H9 (cell line): ENCODE measurements around the gene NPNT. TPM values are rescaled to one million over a fixed set of nuclear protein-coding genes. Genes with fewer than 3 reads are reported as not detected.

ENCODE experiments used
- DNase-seq: peaks from one replicate; pipeline ENCODE4 v3.0.0-alpha.2; 2017
- H2AFZ ChIP-seq: one replicate; pipeline ENCODE4 v1.6.1; 2013; ENCODE audit warnings: mild to moderate bottlenecking, low read length, control low read depth, moderate library complexity
- H2AK5ac ChIP-seq: 2 replicates; pipeline ENCODE4 v1.6.1; 2013; ENCODE audit warnings: low read length, control low read depth, mixed read lengths; ENCODE audit not compliant: insufficient read length
- H2BK120ac ChIP-seq: one replicate; pipeline ENCODE4 v1.6.1; 2013; ENCODE audit warnings: low read depth, mild to moderate bottlenecking, low read length, control low read depth, inconsistent platforms; ENCODE audit not compliant: poor library complexity, severe bottlenecking
- H2BK12ac ChIP-seq: 2 replicates; pipeline ENCODE4 v1.6.1; 2013; ENCODE audit warnings: low read length, control low read depth, mixed read lengths, low read depth; ENCODE audit not compliant: insufficient read length
- H2BK15ac ChIP-seq: 2 replicates; pipeline ENCODE4 v1.6.1; 2013; ENCODE audit warnings: low read depth, low read length, control low read depth
- H2BK20ac ChIP-seq: one replicate; pipeline ENCODE4 v1.6.1; 2013; ENCODE audit warnings: low read depth, mild to moderate bottlenecking, low read length, control low read depth, inconsistent platforms; ENCODE audit not compliant: poor library complexity, severe bottlenecking
- H2BK5ac ChIP-seq: 2 replicates; pipeline ENCODE4 v1.6.1; 2013; ENCODE audit warnings: low read length, control low read depth, mixed read lengths; ENCODE audit not compliant: insufficient read length
- H3K14ac ChIP-seq: 2 replicates; pipeline ENCODE4 v1.6.1; 2013; ENCODE audit warnings: low read length, control low read depth; ENCODE audit not compliant: insufficient read depth
- H3K18ac ChIP-seq: 2 replicates; pipeline ENCODE4 v1.6.1; 2013; ENCODE audit warnings: low read depth, mild to moderate bottlenecking, mixed read lengths, low read length, control low read depth; ENCODE audit not compliant: insufficient read length
- H3K23ac ChIP-seq: 2 replicates; pipeline ENCODE4 v1.6.1; 2013; ENCODE audit warnings: low read length, control low read depth, mixed read lengths, low read depth; ENCODE audit not compliant: insufficient read length
- H3K23me2 ChIP-seq: 2 replicates; pipeline ENCODE4 v1.6.1; 2013; ENCODE audit warnings: low read depth, mild to moderate bottlenecking, mixed read lengths, low read length, control low read depth; ENCODE audit not compliant: insufficient read length, poor library complexity, severe bottlenecking
- H3K27ac ChIP-seq: 2 replicates; pipeline ENCODE4 v1.5.1; 2013; ENCODE audit warnings: low read length, control low read depth, mixed read lengths, low read depth; ENCODE audit not compliant: insufficient read length
- H3K27me3 ChIP-seq: 2 replicates; pipeline ENCODE4 v1.6.1; 2013; ENCODE audit warnings: low read length, control low read depth, inconsistent platforms; ENCODE audit not compliant: insufficient read depth
- H3K4ac ChIP-seq: 2 replicates; pipeline ENCODE4 v1.6.1; 2013; ENCODE audit warnings: low read depth, mild to moderate bottlenecking, control low read depth, inconsistent platforms, low read length, moderate library complexity
- H3K4me1 ChIP-seq: 2 replicates; pipeline ENCODE4 v1.6.1; 2013; ENCODE audit warnings: low read length, control low read depth, inconsistent platforms; ENCODE audit not compliant: insufficient read depth
- H3K4me2 ChIP-seq: 2 replicates; pipeline ENCODE4 v1.6.1; 2013; ENCODE audit warnings: low read length, control low read depth, mixed read lengths; ENCODE audit not compliant: insufficient read length, insufficient read depth
- H3K56ac ChIP-seq: 2 replicates; pipeline ENCODE4 v1.6.1; 2013; ENCODE audit warnings: low read depth, mild to moderate bottlenecking, mixed read lengths, low read length, control low read depth; ENCODE audit not compliant: insufficient read length
- H3K79me1 ChIP-seq: 2 replicates; pipeline ENCODE4 v1.6.1; 2013; ENCODE audit warnings: low read depth, mild to moderate bottlenecking, moderate library complexity, low read length, control low read depth, inconsistent platforms; ENCODE audit not compliant: insufficient read depth, poor library complexity, severe bottlenecking
- H3K79me2 ChIP-seq: 2 replicates; pipeline ENCODE4 v1.6.1; 2013; ENCODE audit warnings: low read length, control low read depth, inconsistent platforms; ENCODE audit not compliant: insufficient read depth
- H3K9ac ChIP-seq: 2 replicates; pipeline ENCODE4 v1.6.1; 2013; ENCODE audit warnings: low read length, control low read depth, mixed read lengths; ENCODE audit not compliant: insufficient read length; ENCODE audit errors: extremely low read depth
- H3K9me3 ChIP-seq: one replicate; pipeline ENCODE4 v1.6.1; 2013; ENCODE audit warnings: low read depth, low read length, inconsistent platforms; ENCODE audit not compliant: control insufficient read depth
- H3T11ph ChIP-seq: one replicate; pipeline ENCODE4 v1.6.1; 2013; ENCODE audit warnings: mild to moderate bottlenecking, low read length, control low read depth, inconsistent platforms
- H4K20me1 ChIP-seq: one replicate; pipeline ENCODE4 v1.6.1; 2013; ENCODE audit not compliant: control insufficient read depth, insufficient read length, insufficient read depth
- H4K5ac ChIP-seq: 2 replicates; pipeline ENCODE4 v1.6.1; 2013; ENCODE audit warnings: low read depth, mild to moderate bottlenecking, mixed read lengths, low read length, control low read depth; ENCODE audit not compliant: insufficient read length
- H4K8ac ChIP-seq: replicated peaks from 2 replicates; pipeline ENCODE4 v1.6.1; 2013; ENCODE audit warnings: low read length, control low read depth, mixed read lengths, low read depth; ENCODE audit not compliant: insufficient read length
- H4K91ac ChIP-seq: 2 replicates; pipeline ENCODE4 v1.6.1; 2013; ENCODE audit warnings: low read depth, mild to moderate bottlenecking, moderate library complexity, mixed read lengths, low read length, control low read depth; ENCODE audit not compliant: insufficient read length
- H3K27ac Mint-ChIP-seq, 3 experiments: 2 replicates in 2 of 3; 3 replicates in 1 of 3; pipeline ENCODE4 v1.8.0; 2020 to 2021; ENCODE audit warnings: mixed read lengths in 3 of 3, mild to moderate bottlenecking in 1 of 3, moderate library complexity in 1 of 3
- H3K27me3 Mint-ChIP-seq: 2 replicates; pipeline ENCODE4 v1.8.0; 2021; ENCODE audit warnings: low read depth, mild to moderate bottlenecking, moderate library complexity, mixed read lengths
- H3K36me3 Mint-ChIP-seq, 3 experiments: 2 replicates in 2 of 3; 3 replicates in 1 of 3; pipeline ENCODE4 v1.8.0; 2020 to 2021; ENCODE audit warnings: low read depth in 3 of 3, mixed read lengths in 3 of 3; ENCODE audit not compliant: insufficient read depth in 1 of 3
- H3K4me1 Mint-ChIP-seq, 2 experiments: 2 replicates each; pipeline ENCODE4 v1.8.0; 2020; ENCODE audit warnings: mixed read lengths in 2 of 2
- H3K4me3 Mint-ChIP-seq, 2 experiments: 2 replicates in 1 of 2; 3 replicates in 1 of 2; pipeline ENCODE4 v1.8.0; 2020 to 2021; ENCODE audit warnings: mild to moderate bottlenecking in 2 of 2, mixed read lengths in 2 of 2, moderate library complexity in 1 of 2
- H3K9me3 Mint-ChIP-seq, 2 experiments: 2 replicates in 1 of 2; 3 replicates in 1 of 2; pipeline ENCODE4 v1.8.0; 2020; ENCODE audit warnings: mild to moderate bottlenecking in 2 of 2, mixed read lengths in 2 of 2, moderate library complexity in 1 of 2
- WGBS: extraction: QIAGEN DNeasy Blood & Tissue Kit; methylation state at CpG from one replicate; pipeline ENCODE4 v1.1.7; 2013; ENCODE audit warnings: missing lambda C conversion rate, low lambda C conversion rate, mixed read lengths; ENCODE audit not compliant: insufficient read length; ENCODE audit errors: extremely low coverage; 5-methylcytosine and 5-hydroxymethylcytosine counted together
- total RNA-seq: library from RNA; stranded (reverse); gene quantifications from 2 replicates; pipeline ENCODE4 v1.2.1, GENCODE V29; 2021
- TF ChIP-seq, protein P1 (sequence below): fragments of 200-600 bp; sonication (generic); conservative IDR thresholded peaks from 3 replicates; pipeline ENCODE4 v1.8.0; 2021; ENCODE audit warnings: antibody characterized with exemption, mild to moderate bottlenecking

NPNT gene
- total RNA-seq, 1 experiment from 2014 or later, result 0.37 TPM

DNA sequence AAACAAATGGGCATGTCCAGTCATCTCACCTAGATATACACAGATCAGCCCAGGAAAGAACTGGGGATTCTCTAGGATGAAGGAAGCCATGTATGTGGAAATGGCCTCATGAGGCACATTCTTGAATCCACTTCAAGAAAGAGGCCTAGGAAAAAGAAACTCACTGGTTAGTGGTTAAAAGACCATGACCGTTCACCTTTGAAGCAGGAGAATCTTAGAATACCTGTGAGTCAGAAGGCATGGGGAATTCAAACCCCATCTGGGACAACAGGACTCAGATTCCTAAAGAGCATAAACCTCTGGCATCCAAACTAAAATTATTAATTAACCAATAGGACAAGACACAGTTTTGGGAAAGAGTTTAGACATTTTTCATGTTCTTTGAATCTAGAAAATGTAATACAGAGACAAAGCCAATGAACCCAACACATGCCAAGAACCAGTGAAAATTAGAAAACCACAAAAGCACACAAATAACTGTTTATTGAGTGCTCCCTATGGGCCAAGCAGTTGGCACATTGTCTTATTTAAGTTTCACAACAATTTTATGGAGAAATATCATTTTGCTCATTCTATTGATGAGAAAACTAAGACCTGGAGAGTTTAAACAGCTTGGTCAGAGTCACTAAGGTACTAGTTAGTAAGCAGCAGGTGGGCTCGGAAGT is 97.5 kb downstream of the NPNT start:
- TF ChIP-seq, protein P1, sequence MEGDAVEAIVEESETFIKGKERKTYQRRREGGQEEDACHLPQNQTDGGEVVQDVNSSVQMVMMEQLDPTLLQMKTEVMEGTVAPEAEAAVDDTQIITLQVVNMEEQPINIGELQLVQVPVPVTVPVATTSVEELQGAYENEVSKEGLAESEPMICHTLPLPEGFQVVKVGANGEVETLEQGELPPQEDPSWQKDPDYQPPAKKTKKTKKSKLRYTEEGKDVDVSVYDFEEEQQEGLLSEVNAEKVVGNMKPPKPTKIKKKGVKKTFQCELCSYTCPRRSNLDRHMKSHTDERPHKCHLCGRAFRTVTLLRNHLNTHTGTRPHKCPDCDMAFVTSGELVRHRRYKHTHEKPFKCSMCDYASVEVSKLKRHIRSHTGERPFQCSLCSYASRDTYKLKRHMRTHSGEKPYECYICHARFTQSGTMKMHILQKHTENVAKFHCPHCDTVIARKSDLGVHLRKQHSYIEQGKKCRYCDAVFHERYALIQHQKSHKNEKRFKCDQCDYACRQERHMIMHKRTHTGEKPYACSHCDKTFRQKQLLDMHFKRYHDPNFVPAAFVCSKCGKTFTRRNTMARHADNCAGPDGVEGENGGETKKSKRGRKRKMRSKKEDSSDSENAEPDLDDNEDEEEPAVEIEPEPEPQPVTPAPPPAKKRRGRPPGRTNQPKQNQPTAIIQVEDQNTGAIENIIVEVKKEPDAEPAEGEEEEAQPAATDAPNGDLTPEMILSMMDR, result no peak
- Histone ChIP-seq H2BK120ac (no peak overlapping the region), H3K23ac (no peak overlapping the region), H3K79me2 (no peaks in the 10 kb centered on the region), H3K18ac (no peak overlapping the region), H3K79me1 (no peaks in the 10 kb centered on the region), H3K27ac (no peak overlapping the region), H3K9ac (no peak overlapping the region), H2BK15ac (no peak overlapping the region), H3K23me2 (no peaks in the 10 kb centered on the region), H2BK5ac (no peak overlapping the region), H2AFZ (no peak overlapping the region), H2BK12ac (no peak overlapping the region), H3T11ph (no peak overlapping the region), H3K4ac (no peak overlapping the region), H3K4me2 (no peak overlapping the region), H3K9me3 (no peaks in the 10 kb centered on the region), H4K8ac (no peak overlapping the region), H3K4me1 (no peaks in the 10 kb centered on the region; the same call in 1 of the 2 replicates), H2BK20ac (no peak overlapping the region), H4K91ac (no peak overlapping the region), H2AK5ac (no peak overlapping the region), H3K14ac (no peak overlapping the region), H4K5ac (no peak overlapping the region), H4K20me1 (no peaks in the 10 kb centered on the region), H3K27me3 (no peaks in the 10 kb centered on the region), H3K56ac (no peak overlapping the region)
- H3K4me3 Mint-ChIP-seq, result no peak overlapping the region
- no peaks in the 10 kb centered on the region; a peak in 1 of 7 replicates for H3K36me3 Mint-ChIP-seq
- no peak overlapping the region for H3K27ac Mint-ChIP-seq
- no CpG with 5 or more reads among the region's 2 CpGs for WGBS
- H3K27me3 Mint-ChIP-seq, result no peaks in the 10 kb centered on the region
- no peak for DNase-seq
- peaks cover 0 to 2% of the 10 kb centered on the region in 2 experiments; a peak in 1 of 4 replicates for H3K4me1 Mint-ChIP-seq
- H3K9me3 Mint-ChIP-seq, result peaks cover 0 to 2% of the 10 kb centered on the region in 2 experiments; a peak in 1 of 5 replicates
